ELR (cell line): Measurements from ENCODE around the gene MIA3.
"Not testable (repeated sequence)": the region's sequence is repeated elsewhere in the genome, so short reads cannot be mapped to it uniquely, and the experiment has no call there.

Source experiments
- DNase-seq: peaks from one replicate; pipeline ENCODE4 v3.0.0-alpha.2; 2015; ENCODE audit warnings: low read depth

MIA3 gene, protein sequence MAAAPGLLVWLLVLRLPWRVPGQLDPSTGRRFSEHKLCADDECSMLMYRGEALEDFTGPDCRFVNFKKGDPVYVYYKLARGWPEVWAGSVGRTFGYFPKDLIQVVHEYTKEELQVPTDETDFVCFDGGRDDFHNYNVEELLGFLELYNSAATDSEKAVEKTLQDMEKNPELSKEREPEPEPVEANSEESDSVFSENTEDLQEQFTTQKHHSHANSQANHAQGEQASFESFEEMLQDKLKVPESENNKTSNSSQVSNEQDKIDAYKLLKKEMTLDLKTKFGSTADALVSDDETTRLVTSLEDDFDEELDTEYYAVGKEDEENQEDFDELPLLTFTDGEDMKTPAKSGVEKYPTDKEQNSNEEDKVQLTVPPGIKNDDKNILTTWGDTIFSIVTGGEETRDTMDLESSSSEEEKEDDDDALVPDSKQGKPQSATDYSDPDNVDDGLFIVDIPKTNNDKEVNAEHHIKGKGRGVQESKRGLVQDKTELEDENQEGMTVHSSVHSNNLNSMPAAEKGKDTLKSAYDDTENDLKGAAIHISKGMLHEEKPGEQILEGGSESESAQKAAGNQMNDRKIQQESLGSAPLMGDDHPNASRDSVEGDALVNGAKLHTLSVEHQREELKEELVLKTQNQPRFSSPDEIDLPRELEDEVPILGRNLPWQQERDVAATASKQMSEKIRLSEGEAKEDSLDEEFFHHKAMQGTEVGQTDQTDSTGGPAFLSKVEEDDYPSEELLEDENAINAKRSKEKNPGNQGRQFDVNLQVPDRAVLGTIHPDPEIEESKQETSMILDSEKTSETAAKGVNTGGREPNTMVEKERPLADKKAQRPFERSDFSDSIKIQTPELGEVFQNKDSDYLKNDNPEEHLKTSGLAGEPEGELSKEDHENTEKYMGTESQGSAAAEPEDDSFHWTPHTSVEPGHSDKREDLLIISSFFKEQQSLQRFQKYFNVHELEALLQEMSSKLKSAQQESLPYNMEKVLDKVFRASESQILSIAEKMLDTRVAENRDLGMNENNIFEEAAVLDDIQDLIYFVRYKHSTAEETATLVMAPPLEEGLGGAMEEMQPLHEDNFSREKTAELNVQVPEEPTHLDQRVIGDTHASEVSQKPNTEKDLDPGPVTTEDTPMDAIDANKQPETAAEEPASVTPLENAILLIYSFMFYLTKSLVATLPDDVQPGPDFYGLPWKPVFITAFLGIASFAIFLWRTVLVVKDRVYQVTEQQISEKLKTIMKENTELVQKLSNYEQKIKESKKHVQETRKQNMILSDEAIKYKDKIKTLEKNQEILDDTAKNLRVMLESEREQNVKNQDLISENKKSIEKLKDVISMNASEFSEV (N-terminal part only)

DNA sequence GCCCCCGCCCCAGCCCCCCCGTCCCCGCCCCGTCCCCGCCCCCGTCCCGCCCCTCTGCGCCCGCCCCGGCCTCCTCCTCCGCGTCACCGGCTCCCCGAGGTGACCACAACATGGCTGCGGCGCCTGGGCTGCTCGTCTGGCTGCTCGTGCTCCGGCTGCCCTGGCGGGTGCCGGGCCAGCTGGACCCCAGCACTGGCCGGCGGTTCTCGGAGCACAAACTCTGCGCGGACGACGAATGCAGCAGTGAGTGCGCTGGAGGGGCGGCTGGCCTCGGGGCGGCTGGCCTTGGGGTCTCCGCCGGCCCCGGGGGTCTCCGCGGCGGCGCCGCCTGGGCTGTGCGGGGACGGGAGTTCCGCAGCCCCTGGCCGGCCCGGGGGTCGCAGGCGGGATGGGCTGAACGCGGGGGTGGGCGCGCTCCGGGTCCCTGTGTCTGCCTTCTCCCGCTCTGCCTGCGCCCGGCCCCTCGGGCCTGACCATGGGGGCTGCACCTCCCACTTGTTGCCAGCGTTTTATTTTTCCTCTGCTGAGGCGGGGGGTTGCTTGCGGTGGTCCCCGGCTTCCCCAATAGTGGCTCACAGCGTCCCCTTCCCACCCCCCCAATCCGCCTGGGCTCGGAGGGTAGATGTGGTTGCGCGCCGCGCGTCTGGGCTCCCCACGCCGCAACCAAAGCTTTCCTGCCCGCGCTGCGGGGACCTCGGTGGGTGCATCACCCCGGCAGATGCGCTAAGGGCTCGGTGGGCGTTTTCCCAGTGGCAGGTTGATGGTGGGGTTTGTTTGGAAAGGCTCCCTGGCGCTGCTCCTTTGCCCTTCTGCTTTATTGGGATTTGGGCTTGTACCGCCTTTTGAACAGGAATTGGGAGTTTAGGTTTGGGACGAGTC lies at the start of gene MIA3:
Gene MIA3 (plus strand): TSS at position 97 of the 879 bp plus-strand sequence. CDS start 14 bp downstream, at position 111.
- peak; percentile 46 for DNase-seq

DNA sequence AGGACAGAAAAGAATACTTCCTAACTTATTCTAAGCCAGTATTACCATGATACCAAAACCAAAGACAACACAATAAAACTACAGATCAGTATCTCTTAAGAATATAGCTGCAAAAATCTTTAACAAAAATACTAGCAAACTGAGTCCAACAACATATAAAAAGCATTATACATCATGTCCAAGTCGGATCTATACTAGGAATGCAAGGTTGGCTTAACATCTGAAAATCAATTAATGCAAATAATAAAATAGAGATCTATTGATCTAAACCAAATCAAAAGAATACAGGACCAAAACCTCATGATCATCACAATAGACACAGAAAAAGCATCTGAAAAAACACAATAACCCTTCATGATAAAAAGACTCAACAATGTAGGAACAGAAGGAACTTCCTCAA lies 47.1 kb upstream of the MIA3 start:
- no peak for DNase-seq

DNA sequence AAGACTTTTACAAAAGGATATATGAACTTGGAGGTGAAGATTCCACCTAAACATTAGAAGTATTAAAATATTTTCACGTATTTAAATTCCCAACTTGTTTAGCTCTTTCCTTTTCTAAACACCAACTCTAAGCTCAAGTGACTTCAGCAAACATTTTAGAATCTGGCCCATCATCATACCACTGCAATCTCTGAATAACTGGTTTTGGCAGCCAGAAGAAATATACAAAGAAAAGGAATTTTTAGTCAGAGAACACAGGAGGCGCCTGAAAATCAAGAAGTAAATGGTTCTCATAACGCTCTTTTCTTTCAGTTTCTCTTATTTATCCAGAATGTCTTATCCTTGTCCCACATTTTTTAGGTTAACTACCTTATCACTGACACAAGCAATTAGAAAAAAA lies 38.6 kb upstream of the MIA3 start:
- DNase-seq, result no peak

DNA sequence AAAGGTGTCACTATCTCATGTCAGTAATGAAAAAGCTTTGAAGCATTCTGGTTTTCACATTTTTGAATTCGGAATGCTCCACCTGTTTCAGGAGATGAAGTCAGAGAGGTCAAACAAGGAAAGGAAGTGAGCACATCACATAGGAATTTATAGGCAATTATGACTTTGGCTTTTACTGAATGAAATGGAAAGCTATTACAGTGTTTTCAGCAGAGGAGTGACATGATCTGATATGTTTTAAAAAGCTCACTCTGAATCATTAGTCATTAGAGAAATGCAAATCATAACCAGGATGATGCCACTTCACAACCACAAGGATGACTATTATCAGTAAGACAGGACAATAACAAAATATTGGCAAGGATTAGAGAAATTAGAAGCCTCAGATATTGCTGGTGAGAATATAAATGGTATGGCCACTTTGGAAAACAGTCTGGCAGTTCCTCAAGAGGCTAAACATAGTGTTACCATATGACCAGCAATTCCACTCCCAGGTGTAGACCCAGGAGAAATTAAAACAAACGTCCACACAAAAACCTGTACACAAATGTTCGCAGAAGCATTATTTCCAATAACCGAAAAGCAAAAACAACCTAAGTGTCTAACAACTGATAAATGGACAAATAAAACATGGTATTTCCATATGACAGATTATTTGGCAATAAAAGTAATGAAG lies 35.7 kb upstream of the MIA3 start:
- DNase-seq, result peak; percentile 80

DNA sequence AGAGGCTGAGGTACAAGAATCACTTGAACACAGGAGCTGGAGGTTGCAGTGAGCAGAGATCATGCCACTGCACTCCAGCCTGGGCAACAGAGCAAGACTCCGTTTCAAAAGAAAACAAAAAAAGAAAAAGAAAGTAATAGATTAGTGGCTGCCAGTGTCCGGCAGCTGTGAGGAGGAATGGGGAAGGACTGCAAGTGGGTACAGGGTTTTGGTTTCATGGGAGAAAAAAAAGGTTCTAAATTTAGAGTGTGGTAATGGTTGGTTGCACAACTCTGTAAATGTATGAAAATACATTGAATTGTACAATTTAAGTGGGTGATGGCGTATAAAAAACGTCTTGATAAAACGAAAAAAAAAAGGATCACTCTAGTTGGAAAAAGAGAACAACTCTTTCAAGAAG lies 34.8 kb upstream of the MIA3 start:
- no peak for DNase-seq

DNA sequence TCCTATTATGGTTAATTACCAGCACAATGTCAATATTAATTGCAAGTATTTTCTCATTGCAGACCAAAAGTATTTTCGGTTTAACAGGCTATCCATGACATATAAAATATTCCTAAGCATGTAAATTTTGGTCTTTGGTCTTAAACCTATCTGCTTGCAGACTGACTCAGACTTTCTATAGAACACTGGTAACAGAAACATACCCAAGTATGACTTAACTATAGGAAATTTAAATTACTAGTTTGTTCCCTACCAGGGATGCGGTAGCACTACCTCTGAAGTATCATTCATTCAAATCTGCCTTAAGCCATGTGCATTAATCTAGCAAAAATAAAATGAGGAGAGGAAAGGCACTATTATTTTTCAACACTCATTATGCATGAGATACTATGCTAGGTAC lies 31.1 kb upstream of the MIA3 start:
- no peak for DNase-seq

DNA sequence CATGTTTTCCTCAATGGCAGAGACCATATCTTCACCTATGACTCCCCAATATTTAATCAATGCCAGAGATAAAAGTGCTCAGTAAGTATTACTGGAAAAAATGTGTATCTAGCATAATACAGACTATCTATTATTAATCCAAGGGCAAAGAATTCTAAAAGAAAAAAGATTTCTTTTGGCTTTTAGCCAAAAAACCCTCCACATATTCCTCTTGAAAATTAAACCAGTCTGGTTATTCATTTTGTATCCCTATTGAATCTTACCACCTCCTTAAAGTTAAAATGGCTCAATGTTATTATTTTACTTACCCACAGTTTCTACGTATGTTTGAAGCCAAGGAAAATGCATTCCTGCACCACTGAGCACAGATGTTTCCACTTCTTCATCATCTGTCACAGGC lies 29.8 kb upstream of the MIA3 start:
- DNase-seq, result no peak

DNA sequence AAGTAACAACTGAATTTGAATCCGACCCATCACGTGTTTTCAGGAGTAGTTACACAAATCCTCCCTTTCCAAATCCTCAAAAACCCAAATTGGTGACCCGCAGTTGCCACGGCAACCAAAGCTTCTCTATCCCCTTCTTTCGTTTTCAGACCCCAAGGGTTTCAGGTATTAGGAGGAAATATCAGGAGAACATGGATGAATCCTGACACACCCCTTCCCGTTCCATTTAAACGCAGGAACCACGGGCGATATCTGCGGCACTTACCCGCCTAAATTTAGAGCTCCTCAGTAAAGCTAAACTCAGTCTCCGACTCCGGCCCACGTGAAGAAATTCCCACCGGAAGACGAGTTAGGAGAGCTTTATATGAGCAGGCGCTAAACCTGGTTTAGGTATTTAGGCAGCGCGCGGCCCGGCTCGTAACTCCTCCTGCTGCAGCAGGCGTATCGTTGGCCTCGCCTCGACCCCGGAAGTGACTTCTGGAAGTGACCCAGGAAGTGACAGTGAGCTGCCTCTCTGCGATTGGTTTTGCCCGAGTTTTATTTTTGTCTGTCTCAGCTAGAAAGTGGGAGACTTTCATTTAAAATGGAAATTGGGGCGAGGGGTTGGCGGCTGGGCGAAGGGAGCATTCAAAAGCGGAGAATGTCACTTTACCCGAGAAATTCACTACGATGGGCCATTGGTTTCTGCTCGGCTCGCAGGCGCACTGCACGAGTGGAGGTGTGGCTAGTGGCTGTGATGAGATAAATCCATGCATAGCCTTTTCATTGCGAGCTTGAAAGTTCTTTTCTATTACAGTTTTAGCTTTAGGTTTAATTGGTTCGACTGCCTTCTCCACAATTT lies 28.2 kb upstream of the MIA3 start, which contains the start of gene TAF1A:
Gene TAF1A (minus strand): TSS at position 472 of the 841 bp plus-strand sequence.
- DNase-seq, result peak; percentile 90

DNA sequence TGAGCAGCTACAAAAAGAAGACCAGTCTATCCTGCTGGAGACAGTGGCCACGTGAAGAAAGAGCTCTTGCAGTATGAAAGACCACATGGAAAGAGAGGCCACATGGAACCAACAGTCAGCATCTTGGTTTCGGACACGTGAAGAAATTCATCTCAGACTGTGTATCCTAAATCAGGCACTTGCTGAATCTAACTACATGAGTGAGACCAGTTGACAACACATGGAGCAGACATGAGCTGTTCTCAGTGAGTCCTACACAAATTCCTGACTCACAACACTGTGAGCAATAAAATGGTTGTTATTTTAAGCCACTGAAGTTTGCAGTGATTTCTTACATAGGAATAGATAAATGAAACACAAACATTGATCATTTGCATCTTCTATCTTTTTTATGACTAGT lies 25.7 kb upstream of the MIA3 start:
- peak; percentile 60 for DNase-seq

DNA sequence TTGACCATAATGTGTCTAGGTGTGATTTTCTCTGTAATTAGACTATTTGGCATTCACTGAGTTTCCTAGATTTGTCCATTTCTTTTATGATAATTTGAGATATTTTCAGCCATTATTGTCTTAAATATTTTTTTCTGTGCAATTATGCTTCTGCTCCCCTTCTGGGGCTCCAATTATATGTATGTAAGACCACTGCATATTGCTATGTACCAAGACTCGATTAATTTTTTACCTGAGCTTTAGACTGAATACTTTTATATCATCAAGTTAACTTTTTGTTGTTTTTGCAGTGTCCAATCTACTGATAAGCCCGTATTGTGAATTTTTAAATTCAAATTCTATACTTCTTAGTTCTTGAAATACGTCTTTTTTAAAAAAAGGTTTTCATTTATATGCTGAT lies 23.1 kb upstream of the MIA3 start:
- DNase-seq, result no peak

DNA sequence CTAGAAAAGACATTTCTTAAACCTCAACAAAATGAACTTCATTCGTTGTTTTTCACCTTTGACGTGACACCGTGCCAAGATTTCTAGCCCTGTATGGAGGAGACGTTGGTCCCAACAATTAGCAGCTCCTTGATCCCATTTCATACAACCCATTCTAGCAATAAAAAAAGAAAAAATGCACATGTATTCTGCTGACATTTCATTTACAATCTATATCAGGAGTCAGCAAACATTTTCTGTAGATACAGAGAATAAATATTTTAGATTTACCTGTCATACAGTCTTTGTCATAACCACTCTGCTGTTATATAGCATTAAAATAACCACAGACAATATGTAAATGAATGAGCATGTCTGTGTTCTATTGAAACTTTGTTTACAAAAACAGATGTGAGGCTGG lies 21.2 kb upstream of the MIA3 start:
- DNase-seq, result no peak

DNA sequence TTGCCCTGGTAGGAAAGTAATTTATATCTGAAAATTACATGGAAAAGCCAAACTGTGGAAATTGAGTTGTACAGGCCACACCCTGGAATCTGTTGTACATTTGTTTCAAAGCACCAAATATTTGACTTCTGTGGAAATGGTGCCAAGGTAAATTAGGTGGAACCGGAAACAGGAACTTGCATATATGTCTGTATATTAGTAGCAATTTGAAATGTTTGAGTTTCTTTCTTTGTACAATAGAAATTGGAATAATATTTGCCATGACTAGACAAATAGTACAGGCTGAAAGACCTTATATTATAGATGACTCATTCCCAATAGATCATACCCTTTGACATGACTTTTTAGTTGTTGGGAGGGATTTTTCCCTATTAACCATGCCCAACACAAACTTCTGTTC lies 17.6 kb upstream of the MIA3 start:
- no peak for DNase-seq

DNA sequence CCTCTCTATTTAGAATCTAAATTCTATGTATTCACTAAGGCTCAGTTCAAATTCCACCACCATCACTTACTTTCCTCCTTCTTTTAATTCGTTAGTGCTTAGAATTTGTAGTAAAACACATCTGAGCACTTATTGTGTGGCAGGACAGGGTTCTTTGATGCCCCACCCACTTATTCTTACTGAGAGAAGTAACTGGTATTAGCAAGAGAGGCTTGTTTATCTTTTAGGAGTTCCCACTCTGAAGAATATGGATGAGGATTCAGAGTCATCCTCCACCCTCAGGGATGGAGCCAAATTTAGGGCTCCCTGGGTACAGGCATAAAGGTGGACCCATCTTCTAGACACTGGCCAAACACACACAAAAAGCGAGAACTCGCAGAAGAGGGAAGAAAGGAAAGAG lies 16.6 kb upstream of the MIA3 start:
- DNase-seq, result no peak

DNA sequence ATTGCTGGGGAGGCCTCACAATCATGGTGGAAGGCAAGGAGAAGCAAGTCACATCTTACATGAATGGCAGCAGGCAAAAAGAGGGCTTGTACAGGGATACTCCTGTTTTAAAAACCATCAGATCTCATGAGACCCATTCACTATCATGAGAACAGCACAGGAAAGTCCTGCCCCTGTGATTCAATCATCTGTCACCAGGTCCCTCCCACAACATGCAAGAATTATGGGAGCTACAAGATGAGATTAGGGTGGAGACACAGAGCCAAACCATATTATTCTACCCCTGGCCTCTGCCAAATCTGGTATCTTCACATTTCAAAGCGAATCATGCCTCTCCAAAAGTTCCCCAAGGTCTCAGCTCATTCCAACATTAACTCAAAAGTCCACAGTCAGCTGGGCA lies 11.1 kb upstream of the MIA3 start:
- DNase-seq, result no peak

DNA sequence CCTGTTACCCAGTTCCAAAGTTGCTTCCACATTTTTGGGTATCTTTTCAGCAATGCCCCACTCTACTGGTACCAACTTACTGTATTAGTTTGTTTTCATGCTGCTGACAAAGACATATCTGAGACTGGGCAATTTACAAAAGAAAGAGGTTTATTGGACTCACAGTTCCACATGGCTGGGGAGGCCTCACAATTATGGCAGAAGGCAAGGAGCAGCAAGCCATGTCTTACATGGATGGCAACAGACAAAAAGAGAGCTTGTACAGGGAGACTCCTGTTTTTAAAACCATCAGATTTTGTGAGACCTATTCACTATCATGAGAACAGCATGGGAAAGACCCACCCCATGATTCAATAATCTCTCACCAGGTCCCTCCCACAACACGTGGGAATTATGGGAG lies 8.8 kb upstream of the MIA3 start:
- DNase-seq, result not testable (repeated sequence)

DNA sequence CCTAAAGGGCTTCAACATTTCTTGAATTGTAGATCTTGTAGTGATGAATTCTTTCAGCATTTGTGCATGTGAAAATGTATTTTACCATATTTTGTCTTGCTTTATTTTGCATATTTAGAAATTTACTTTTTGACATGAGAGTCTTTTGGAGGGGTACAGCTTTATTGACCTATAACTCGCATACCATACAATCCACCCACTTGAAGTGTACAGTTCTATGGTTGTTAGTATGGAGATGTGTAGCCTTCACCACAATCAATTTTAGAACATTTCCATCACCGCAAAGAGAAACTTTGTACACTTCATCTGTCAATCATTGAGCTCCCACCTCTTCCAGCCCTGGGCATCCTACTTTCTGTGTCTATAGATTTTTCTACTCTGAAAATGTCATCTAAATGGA lies 7.2 kb upstream of the MIA3 start:
- DNase-seq, result no peak

DNA sequence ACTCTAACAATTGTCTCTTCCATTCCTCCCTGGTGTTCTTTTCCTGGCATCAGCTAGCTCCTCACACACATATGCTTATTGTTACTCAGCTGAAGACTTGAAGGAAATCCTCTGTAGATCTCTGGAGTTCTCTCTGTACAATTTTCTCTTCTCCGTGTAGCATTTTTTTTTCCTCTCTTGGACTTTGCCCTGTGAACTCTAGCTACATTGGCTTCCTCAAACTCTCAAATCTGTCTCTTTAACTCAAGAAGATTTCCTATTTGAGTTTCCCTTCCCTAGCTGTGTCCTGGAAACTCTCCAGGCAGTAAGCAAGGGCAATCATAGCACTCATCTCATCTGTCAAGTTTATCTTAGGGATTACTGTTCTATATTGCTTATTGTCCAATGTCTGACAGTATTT lies 4.3 kb upstream of the MIA3 start:
- no peak for DNase-seq

DNA sequence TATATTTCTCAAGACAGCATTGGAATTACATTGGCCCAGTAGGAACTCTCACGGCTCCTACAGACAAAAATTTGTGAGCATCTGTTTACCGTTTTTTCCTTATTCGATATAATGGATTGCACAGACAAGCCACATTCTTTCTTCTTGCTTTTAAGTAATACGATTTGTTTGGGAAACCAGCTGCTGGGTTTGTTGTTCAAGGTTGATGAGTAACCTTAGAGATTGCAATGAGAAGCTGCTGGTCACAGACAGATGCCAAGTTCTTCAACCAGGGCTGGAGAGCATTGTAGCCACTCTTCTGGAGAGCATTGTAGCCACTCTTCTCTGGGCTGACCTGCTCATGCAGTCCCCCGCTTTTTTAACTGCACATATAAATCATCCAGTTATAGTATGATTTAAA lies 1.4 kb upstream of the MIA3 start:
- peak; percentile 59 for DNase-seq

DNA sequence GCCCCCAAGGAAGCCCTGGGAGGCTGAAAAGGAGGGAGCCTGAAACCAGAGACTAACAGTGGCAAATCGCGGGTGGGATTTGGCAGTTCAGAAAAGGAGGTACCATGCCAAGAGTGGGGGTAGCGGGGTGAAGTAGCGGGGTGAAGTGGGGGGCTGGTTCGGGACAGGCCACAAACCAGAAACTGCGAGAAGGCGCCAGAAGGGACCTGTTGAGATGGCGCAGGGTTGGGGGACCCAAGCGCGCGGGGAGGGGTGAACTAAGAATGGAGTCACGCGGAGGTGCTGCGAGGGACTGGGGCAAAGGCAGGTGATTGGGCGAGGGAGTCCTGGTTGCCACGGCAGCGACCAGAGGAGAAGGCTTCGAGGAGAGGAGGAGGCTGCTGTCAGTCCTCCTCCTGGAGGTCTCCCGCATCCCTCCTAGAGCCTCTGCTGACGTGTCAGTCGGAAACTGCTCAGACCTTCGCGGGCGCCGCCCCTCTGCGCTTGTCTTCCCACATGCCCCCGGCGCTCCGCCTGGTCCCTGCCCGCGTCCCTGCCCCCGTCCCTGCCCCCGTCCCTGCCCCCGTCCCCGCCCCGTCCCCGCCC lies 438 bp upstream of the MIA3 start:
- DNase-seq, result peak; percentile 99
